ENCODE results near the gene SASS6.

The SASS6 gene

DNA sequence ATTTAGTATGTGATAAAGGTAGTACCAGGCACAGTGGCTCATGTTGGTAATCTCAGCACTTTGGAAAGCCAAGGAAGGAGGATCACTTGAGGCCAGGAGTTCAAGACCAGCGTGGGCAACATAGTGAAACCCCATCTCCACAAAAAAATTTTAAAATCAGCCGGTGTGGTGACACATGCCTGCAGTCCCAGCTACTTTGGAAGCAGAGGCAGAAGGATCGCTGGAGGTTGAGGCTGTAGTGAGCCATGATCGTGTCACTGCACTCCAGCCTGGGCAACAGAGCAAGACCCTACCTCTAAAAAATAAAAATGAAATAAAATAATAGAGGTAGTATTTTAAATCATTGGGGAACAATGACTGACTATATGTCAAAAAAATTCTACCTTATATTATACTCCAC is 17.2 kb downstream of the SASS6 start:
- no peak for DNase-seq (ENCODE audit: extremely low read depth, low read depth)
- TF ChIP-seq, protein P1, sequence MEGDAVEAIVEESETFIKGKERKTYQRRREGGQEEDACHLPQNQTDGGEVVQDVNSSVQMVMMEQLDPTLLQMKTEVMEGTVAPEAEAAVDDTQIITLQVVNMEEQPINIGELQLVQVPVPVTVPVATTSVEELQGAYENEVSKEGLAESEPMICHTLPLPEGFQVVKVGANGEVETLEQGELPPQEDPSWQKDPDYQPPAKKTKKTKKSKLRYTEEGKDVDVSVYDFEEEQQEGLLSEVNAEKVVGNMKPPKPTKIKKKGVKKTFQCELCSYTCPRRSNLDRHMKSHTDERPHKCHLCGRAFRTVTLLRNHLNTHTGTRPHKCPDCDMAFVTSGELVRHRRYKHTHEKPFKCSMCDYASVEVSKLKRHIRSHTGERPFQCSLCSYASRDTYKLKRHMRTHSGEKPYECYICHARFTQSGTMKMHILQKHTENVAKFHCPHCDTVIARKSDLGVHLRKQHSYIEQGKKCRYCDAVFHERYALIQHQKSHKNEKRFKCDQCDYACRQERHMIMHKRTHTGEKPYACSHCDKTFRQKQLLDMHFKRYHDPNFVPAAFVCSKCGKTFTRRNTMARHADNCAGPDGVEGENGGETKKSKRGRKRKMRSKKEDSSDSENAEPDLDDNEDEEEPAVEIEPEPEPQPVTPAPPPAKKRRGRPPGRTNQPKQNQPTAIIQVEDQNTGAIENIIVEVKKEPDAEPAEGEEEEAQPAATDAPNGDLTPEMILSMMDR (IDR thresholded peaks at IDR 0.05; ENCODE audit: low read depth, low read length): no peak

DNA sequence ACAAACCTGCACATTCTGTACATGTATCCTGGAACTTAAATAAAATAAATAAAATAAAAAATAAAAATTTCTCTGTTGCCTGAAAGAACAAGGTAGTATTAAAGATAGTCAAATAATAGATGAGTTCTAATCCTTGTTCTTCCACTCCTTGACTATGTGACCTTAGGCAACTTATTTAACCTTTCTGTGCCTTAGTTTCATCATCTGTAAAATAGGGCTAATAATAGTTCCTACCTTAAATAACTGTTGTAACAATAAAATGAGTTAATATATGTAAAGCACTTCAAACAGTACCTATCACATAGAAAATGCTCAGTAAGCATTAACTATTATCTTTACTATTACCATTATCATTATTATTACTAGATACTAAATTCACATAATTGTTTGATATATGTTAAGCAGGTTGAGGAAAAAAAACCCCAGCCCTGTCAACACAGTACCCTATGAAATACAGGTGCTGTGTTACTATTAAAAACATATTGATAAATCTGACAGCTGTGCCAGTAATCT is 23.1 kb downstream of the SASS6 start:
- TF ChIP-seq, protein P1 (IDR thresholded peaks at IDR 0.05; ENCODE audit: low read depth, low read length): no peak
- no peak for DNase-seq (ENCODE audit: extremely low read depth, low read depth)

- TF ChIP-seq, protein P1 (IDR thresholded peaks at IDR 0.05; ENCODE audit: low read depth, low read length): no peak
- DNase-seq (ENCODE audit: extremely low read depth, low read depth): no peak
Observed at GRCh38 chr1:100107696-100108095, 25.0 kb downstream of the SASS6 start.

DNA sequence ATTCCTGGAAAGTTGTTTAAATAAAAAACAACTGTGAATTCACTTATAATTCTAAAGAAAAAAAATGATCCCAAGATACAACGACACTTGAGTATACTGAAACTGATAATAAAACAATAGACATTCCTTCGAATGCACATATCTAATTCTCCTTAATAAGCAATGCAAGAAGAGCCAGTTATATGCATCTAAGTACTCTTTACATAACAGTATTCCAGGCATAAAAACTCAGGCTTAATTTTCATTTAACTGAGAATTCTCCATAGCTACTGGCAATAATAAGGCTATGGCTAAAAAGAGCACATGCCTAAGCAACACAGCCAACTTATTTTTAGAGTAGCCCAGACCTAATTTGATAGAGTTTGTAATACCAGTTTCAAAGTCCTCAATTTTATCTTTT is 31.2 kb downstream of the SASS6 start:
- TF ChIP-seq, protein P1 (IDR thresholded peaks at IDR 0.05; ENCODE audit: low read depth, low read length): no peak
- DNase-seq (ENCODE audit: extremely low read depth, low read depth): no peak

- no peak for DNase-seq (ENCODE audit: extremely low read depth, low read depth)
- TF ChIP-seq, protein P1 (IDR thresholded peaks at IDR 0.05; ENCODE audit: low read depth, low read length): no peak
Observed at GRCh38 chr1:100100202-100100601, 32.5 kb downstream of the SASS6 start.

- TF ChIP-seq, protein P1 (IDR thresholded peaks at IDR 0.05; ENCODE audit: low read depth, low read length): no peak
Observed at GRCh38 chr1:100090471-100090870, 42.3 kb downstream of the SASS6 start.

GRCh38 chr1:100089082-100089481 is 43.6 kb downstream of the SASS6 start:
- TF ChIP-seq, protein P1 (IDR thresholded peaks at IDR 0.05; ENCODE audit: low read depth, low read length): no peak
- no peak for DNase-seq (ENCODE audit: extremely low read depth, low read depth)

More at GRCh38 chr1:100090471-100090870, 42.3 kb downstream of the SASS6 start:
- DNase-seq (ENCODE audit: extremely low read depth, low read depth): no peak

Data from AG09319 (cell line).